ENCODE results near the gene UNC79. TPM values are rescaled to one million over a fixed set of nuclear protein-coding genes. Genes with fewer than 3 reads are reported as not detected.

The UNC79 gene
- total RNA-seq, 1 donor from 2014 or later = 0.10 TPM

- Mint-ChIP-seq H3K4me3 (ENCODE audit: unreplicated experiment) (no peak overlapping the region), H3K4me1 (ENCODE audit: low read depth) (no peaks in the 10 kb centered on the region), H3K9me3 (ENCODE audit: low read depth) (no peaks in the 10 kb centered on the region), H3K27ac (ENCODE audit: unreplicated experiment) (no peak overlapping the region), H3K36me3 (ENCODE audit: low read depth) (no peaks in the 10 kb centered on the region), H3K27me3 (ENCODE audit: low read depth) (peaks cover 12% of the 10 kb centered on the region)
- no peak for DNase-seq (ENCODE audit: low spot score)
- no peak for TF ChIP-seq CTCF (IDR thresholded peaks at IDR 0.05)
Measured at GRCh38 chr14:93535537-93535936, 104.8 kb downstream of the UNC79 start.

GRCh38 chr14:93536945-93537344, 106.2 kb downstream of the UNC79 start:
- Mint-ChIP-seq H3K4me1 (ENCODE audit: low read depth) (no peaks in the 10 kb centered on the region), H3K9me3 (ENCODE audit: low read depth) (no peaks in the 10 kb centered on the region), H3K27ac (ENCODE audit: unreplicated experiment) (no peak overlapping the region), H3K36me3 (ENCODE audit: low read depth) (no peaks in the 10 kb centered on the region), H3K4me3 (ENCODE audit: unreplicated experiment) (no peak overlapping the region), H3K27me3 (ENCODE audit: low read depth) (peaks cover 18% of the 10 kb centered on the region)
- DNase-seq (ENCODE audit: low spot score) = no peak
- no peak for TF ChIP-seq CTCF (IDR thresholded peaks at IDR 0.05)

- H3K4me1 Mint-ChIP-seq (ENCODE audit: low read depth) = no peaks in the 10 kb centered on the region
- no peaks in the 10 kb centered on the region for H3K36me3 Mint-ChIP-seq (ENCODE audit: low read depth)
- no peaks in the 10 kb centered on the region for H3K9me3 Mint-ChIP-seq (ENCODE audit: low read depth)
- H3K27ac Mint-ChIP-seq (ENCODE audit: unreplicated experiment) = no peak overlapping the region
- TF ChIP-seq CTCF (IDR thresholded peaks at IDR 0.05) = no peak
- H3K27me3 Mint-ChIP-seq (ENCODE audit: low read depth) = peaks cover 18% of the 10 kb centered on the region
- H3K4me3 Mint-ChIP-seq (ENCODE audit: unreplicated experiment) = no peak overlapping the region
- DNase-seq (ENCODE audit: low spot score) = no peak
Measured at GRCh38 chr14:93537951-93538350, 107.2 kb downstream of the UNC79 start.

GRCh38 chr14:93538413-93538812, 107.7 kb downstream of the UNC79 start:
- TF ChIP-seq CTCF (IDR thresholded peaks at IDR 0.05) = no peak
- H3K36me3 Mint-ChIP-seq (ENCODE audit: low read depth) = no peaks in the 10 kb centered on the region
- H3K27me3 Mint-ChIP-seq (ENCODE audit: low read depth) = peaks cover 16% of the 10 kb centered on the region
- H3K4me3 Mint-ChIP-seq (ENCODE audit: unreplicated experiment) = no peak overlapping the region
- no peaks in the 10 kb centered on the region for H3K9me3 Mint-ChIP-seq (ENCODE audit: low read depth)
- no peaks in the 10 kb centered on the region for H3K4me1 Mint-ChIP-seq (ENCODE audit: low read depth)
- DNase-seq (ENCODE audit: low spot score) = no peak
- H3K27ac Mint-ChIP-seq (ENCODE audit: unreplicated experiment) = no peak overlapping the region

- Mint-ChIP-seq H3K4me1 (ENCODE audit: low read depth) (no peaks in the 10 kb centered on the region), H3K36me3 (ENCODE audit: low read depth) (no peaks in the 10 kb centered on the region), H3K4me3 (ENCODE audit: unreplicated experiment) (no peak overlapping the region), H3K27me3 (ENCODE audit: low read depth) (peaks cover 21% of the 10 kb centered on the region), H3K9me3 (ENCODE audit: low read depth) (no peaks in the 10 kb centered on the region), H3K27ac (ENCODE audit: unreplicated experiment) (no peak overlapping the region)
- TF ChIP-seq CTCF (IDR thresholded peaks at IDR 0.05) = no peak
- DNase-seq (ENCODE audit: low spot score) = no peak
Measured at GRCh38 chr14:93540235-93540634, 109.5 kb downstream of the UNC79 start.

Measured in chondrocyte (in vitro differentiated cells).